SH-SY5Y (cell line): ENCODE data around the gene GALNT1.

ENCODE experiments used
- GATA2 ChIP-seq: IDR thresholded peaks from 2 replicates; pipeline ENCODE4 v1.6.1; 2011; ENCODE audit warnings: mild to moderate bottlenecking, low read depth, low read length
- GATA3 ChIP-seq: IDR thresholded peaks from 2 replicates; pipeline ENCODE4 v1.6.1; 2011; ENCODE audit warnings: low read depth, mild to moderate bottlenecking, low read length, moderate library complexity

The GALNT1 gene

GRCh38 chr18:35753306-35753910 is 171.9 kb downstream of the GALNT1 start:
- TF ChIP-seq GATA3 (no peak), GATA2 (no peak)

- no peak for TF ChIP-seq GATA2
- TF ChIP-seq GATA3, result no peak
Measured at GRCh38 chr18:35754464-35754863, 172.9 kb downstream of the GALNT1 start.

- no peak for TF ChIP-seq GATA2
- no peak for TF ChIP-seq GATA3
Measured at GRCh38 chr18:35755369-35755768, 173.8 kb downstream of the GALNT1 start.

GRCh38 chr18:35756506-35757117 is 175.1 kb downstream of the GALNT1 start:
- TF ChIP-seq GATA2 (no peak), GATA3 (no peak)
